GM12878 (cell line): Measurements from ENCODE around the gene BICRAL. TPM values are rescaled to one million over a fixed set of nuclear protein-coding genes. Genes with fewer than 3 reads are reported as not detected.

Experiments used
- CREB1 ChIP-seq: IDR thresholded peaks from 2 replicates; pipeline ENCODE4 v1.6.1; 2012; ENCODE audit warnings: low read depth, mild to moderate bottlenecking, inconsistent platforms
- EED ChIP-seq: sonication (generic); IDR thresholded peaks from 2 replicates; pipeline ENCODE4 v1.6.1; 2016; ENCODE audit warnings: antibody characterized with exemption, low read depth
- IKZF2 ChIP-seq, 2 experiments: fragments of 450-650 bp; IDR thresholded peaks; 2 replicates each; pipeline ENCODE4 v1.6.1; 2017; ENCODE audit warnings: mild to moderate bottlenecking in 2 of 2, moderate library complexity in 2 of 2
- MTA3 ChIP-seq: IDR thresholded peaks from 2 replicates; pipeline ENCODE4 v1.6.1; 2012; ENCODE audit warnings: low read length, inconsistent platforms, borderline replicate concordance
- NR2C2 ChIP-seq: IDR thresholded peaks from 2 replicates; pipeline ENCODE4 v1.6.1; 2011; ENCODE audit warnings: borderline replicate concordance, low read depth; ENCODE audit not compliant: control insufficient read depth, insufficient read length
- RCOR1 ChIP-seq: conservative IDR thresholded peaks from 2 replicates; pipeline ENCODE4 v1.6.1; 2012; ENCODE audit warnings: low read depth, low read length, improper control_type of control experiment
- TAF1 ChIP-seq: IDR thresholded peaks from 2 replicates; pipeline ENCODE4 v1.6.1; 2011; ENCODE audit warnings: mild to moderate bottlenecking, low read depth, low read length, borderline replicate concordance
- TCF3 ChIP-seq: IDR thresholded peaks from 2 replicates; pipeline ENCODE4 v1.6.1; 2012; ENCODE audit warnings: low read depth, mild to moderate bottlenecking, low read length, borderline replicate concordance; ENCODE audit not compliant: insufficient read depth
- polyA plus RNA-seq, 11 experiments: library from polyadenylated mRNA; depleted of rRNA in 4 of 11; unstranded in 6 of 11; stranded (reverse) in 5 of 11; fragments of >200 nt; fragmentation: Nextera tagmentation in 4 of 11; fragmentation: Illumina TruSeq in 1 of 11; extraction: Ambion mirVana in 4 of 11; extraction: Trizol in 1 of 11; gene quantifications; 1 replicate in 1 of 11; 2 replicates in 10 of 11; pipeline versions ENCODE4 v1.2.1 to v1.2.3, GENCODE V29; 2011 to 2016; ENCODE audit warnings: inconsistent platforms in 2 of 11, missing spikeins in 2 of 11, low read depth in 1 of 11
- total RNA-seq, 4 experiments: library from RNA; depleted of rRNA in 3 of 4; stranded (reverse); fragments of >200 nt in 3 of 4; fragmentation: Illumina TruSeq in 1 of 4; extraction: Trizol in 1 of 4; gene quantifications; 2 replicates each; pipeline versions ENCODE4 v1.2.1 to v1.2.3, GENCODE V29; 2013 to 2021
- TF ChIP-seq, protein P1 (sequence below): fragments of 450-650 bp; IDR thresholded peaks from 2 replicates; pipeline ENCODE4 v1.6.1; 2016; ENCODE audit warnings: mild to moderate bottlenecking
- TF ChIP-seq, protein P2 (sequence below): fragments of 450-650 bp; IDR thresholded peaks from 2 replicates; pipeline ENCODE4 v1.6.1; 2017; ENCODE audit warnings: antibody characterized with exemption, mild to moderate bottlenecking, moderate library complexity
- TF ChIP-seq, protein P3 (sequence below): fragments of 450-650 bp; IDR thresholded peaks from 2 replicates; pipeline ENCODE4 v1.6.1; 2017; ENCODE audit warnings: low read depth, mild to moderate bottlenecking, moderate library complexity

The BICRAL gene
- total and polyA plus RNA-seq, 10 of the 15 experiments (the other 5 are each of a cell fraction or from before 2014, with no cell fraction given), result 1.9 to 16.6 (median 8.5) TPM

DNA sequence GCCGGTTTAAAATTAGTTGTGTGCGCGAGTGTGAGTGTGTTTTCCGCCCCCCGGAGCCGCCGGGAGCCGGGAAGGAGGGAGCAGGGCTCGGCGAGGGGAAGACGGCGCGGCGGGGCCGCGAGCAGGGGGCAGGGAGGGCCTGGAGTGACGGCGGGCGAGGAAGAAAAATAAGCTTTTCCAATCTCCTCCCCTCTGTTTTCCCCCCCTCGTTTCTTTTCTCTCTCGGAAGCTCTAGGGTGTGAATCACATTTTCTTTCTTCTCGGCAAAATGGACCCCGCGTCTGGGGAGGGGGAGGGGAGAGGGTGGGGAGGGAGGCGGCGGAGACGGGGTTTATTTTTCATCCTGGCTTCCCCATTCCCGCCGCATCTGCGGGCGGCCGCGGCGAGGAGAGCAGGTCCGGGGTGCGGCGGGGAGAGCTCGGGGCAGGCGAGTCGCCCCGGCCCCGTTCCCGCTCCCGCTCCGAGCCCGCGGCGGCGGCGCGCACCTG is 881 bp downstream of the BICRAL start (continued):
- TF ChIP-seq, protein P1, sequence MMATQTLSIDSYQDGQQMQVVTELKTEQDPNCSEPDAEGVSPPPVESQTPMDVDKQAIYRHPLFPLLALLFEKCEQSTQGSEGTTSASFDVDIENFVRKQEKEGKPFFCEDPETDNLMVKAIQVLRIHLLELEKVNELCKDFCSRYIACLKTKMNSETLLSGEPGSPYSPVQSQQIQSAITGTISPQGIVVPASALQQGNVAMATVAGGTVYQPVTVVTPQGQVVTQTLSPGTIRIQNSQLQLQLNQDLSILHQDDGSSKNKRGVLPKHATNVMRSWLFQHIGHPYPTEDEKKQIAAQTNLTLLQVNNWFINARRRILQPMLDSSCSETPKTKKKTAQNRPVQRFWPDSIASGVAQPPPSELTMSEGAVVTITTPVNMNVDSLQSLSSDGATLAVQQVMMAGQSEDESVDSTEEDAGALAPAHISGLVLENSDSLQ, result peak; percentile 49
- peak; percentile 29 for TF ChIP-seq EED
- TF ChIP-seq MTA3, result peak; percentile 79; the same call in 1 of the 2 replicates
- peak; percentile 72 for TF ChIP-seq TAF1
- no peak for TF ChIP-seq NR2C2
- peak; percentile 50 to 65 for TF ChIP-seq IKZF2 (IDR thresholded peaks at IDR 0.05)
- 0 out of 2 replicates have a peak, but pooled peaks have one; percentile 19 for TF ChIP-seq CREB1
- 0 out of 2 replicates have a peak, but pooled peaks have one; percentile 5 for TF ChIP-seq TCF3
- TF ChIP-seq, protein P2, sequence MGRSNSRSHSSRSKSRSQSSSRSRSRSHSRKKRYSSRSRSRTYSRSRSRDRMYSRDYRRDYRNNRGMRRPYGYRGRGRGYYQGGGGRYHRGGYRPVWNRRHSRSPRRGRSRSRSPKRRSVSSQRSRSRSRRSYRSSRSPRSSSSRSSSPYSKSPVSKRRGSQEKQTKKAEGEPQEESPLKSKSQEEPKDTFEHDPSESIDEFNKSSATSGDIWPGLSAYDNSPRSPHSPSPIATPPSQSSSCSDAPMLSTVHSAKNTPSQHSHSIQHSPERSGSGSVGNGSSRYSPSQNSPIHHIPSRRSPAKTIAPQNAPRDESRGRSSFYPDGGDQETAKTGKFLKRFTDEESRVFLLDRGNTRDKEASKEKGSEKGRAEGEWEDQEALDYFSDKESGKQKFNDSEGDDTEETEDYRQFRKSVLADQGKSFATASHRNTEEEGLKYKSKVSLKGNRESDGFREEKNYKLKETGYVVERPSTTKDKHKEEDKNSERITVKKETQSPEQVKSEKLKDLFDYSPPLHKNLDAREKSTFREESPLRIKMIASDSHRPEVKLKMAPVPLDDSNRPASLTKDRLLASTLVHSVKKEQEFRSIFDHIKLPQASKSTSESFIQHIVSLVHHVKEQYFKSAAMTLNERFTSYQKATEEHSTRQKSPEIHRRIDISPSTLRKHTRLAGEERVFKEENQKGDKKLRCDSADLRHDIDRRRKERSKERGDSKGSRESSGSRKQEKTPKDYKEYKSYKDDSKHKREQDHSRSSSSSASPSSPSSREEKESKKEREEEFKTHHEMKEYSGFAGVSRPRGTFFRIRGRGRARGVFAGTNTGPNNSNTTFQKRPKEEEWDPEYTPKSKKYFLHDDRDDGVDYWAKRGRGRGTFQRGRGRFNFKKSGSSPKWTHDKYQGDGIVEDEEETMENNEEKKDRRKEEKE, result no peak
- TF ChIP-seq RCOR1, result no peak
- TF ChIP-seq, protein P3, sequence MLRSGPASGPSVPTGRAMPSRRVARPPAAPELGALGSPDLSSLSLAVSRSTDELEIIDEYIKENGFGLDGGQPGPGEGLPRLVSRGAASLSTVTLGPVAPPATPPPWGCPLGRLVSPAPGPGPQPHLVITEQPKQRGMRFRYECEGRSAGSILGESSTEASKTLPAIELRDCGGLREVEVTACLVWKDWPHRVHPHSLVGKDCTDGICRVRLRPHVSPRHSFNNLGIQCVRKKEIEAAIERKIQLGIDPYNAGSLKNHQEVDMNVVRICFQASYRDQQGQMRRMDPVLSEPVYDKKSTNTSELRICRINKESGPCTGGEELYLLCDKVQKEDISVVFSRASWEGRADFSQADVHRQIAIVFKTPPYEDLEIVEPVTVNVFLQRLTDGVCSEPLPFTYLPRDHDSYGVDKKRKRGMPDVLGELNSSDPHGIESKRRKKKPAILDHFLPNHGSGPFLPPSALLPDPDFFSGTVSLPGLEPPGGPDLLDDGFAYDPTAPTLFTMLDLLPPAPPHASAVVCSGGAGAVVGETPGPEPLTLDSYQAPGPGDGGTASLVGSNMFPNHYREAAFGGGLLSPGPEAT, result no peak
- TF ChIP-seq, all 136 proteins: peak for 13
